ENCODE measurements around the gene FGF6. TPM values are rescaled to one million over a fixed set of nuclear protein-coding genes. Genes with fewer than 3 reads are reported as not detected.

FGF6 gene
- total RNA-seq, 1 donor from 2014 or later = not detected

GRCh38 chr12:4441355-4442335 lies 4.0 kb downstream of the FGF6 start:
- H3K4me3 Mint-ChIP-seq (ENCODE audit: unreplicated experiment) = peak overlapping the region; percentile 86
- no peak for DNase-seq (ENCODE audit: low spot score)
- TF ChIP-seq, protein P1, sequence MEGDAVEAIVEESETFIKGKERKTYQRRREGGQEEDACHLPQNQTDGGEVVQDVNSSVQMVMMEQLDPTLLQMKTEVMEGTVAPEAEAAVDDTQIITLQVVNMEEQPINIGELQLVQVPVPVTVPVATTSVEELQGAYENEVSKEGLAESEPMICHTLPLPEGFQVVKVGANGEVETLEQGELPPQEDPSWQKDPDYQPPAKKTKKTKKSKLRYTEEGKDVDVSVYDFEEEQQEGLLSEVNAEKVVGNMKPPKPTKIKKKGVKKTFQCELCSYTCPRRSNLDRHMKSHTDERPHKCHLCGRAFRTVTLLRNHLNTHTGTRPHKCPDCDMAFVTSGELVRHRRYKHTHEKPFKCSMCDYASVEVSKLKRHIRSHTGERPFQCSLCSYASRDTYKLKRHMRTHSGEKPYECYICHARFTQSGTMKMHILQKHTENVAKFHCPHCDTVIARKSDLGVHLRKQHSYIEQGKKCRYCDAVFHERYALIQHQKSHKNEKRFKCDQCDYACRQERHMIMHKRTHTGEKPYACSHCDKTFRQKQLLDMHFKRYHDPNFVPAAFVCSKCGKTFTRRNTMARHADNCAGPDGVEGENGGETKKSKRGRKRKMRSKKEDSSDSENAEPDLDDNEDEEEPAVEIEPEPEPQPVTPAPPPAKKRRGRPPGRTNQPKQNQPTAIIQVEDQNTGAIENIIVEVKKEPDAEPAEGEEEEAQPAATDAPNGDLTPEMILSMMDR (IDR thresholded peaks at IDR 0.05; ENCODE audit: unreplicated experiment) = no peak
- no peaks in the 10 kb centered on the region for H3K36me3 Mint-ChIP-seq (ENCODE audit: low read depth, unreplicated experiment)
- H3K4me1 Mint-ChIP-seq (ENCODE audit: unreplicated experiment) = peaks cover 41% of the 10 kb centered on the region
- H3K9me3 Mint-ChIP-seq (ENCODE audit: unreplicated experiment) = no peaks in the 10 kb centered on the region
- H3K27me3 Mint-ChIP-seq (ENCODE audit: unreplicated experiment) = peaks cover 7% of the 10 kb centered on the region
- peak overlapping the region; percentile 13 for H3K27ac Mint-ChIP-seq (ENCODE audit: unreplicated experiment)

DNA sequence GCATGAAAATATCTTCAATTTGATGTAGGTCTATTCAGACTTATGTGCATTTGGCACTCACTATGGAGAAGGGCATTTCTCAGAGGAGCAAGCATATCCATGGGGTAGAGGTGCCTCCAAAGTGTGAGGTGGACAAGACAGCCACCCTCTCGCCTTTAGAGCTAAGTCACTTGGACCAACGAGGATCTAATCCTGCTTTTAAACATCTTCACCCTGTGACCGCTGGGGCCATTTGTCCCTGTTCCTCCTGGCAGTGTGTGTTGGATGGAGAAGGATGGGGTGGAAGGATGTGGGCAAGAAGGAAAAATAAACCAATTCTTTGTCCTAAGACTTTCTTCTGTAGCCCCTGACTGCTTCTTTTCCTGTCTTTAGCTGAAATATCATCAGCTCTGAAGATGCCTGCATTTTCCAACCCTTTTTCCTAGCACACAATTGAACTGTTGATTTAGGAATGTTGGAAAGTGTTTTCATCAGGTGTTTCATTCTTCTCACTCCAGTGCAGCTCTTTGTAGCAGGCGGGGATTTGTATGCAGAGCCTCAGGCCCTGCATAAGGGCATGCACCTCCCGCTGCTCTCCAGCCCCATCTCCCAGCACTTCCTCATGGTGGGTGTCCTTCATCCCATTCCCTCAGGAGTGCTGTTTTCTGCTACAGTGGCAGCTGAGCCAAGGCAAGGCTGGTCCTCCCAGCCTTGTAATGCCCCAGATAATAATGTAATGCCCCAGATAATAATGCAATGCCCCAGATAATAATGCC lies 5.3 kb downstream of the FGF6 start:
- no peak overlapping the region for H3K27ac Mint-ChIP-seq (ENCODE audit: unreplicated experiment)
- no peaks in the 10 kb centered on the region for H3K9me3 Mint-ChIP-seq (ENCODE audit: unreplicated experiment)
- no peak for DNase-seq (ENCODE audit: low spot score)
- H3K4me1 Mint-ChIP-seq (ENCODE audit: unreplicated experiment) = peaks cover 44% of the 10 kb centered on the region
- H3K36me3 Mint-ChIP-seq (ENCODE audit: low read depth, unreplicated experiment) = no peaks in the 10 kb centered on the region
- TF ChIP-seq, protein P1 (IDR thresholded peaks at IDR 0.05; ENCODE audit: unreplicated experiment) = no peak
- H3K27me3 Mint-ChIP-seq (ENCODE audit: unreplicated experiment) = peaks cover 7% of the 10 kb centered on the region
- H3K4me3 Mint-ChIP-seq (ENCODE audit: unreplicated experiment) = no peak overlapping the region

GRCh38 chr12:4439736-4440135 lies 5.9 kb downstream of the FGF6 start:
- TF ChIP-seq, protein P1 (IDR thresholded peaks at IDR 0.05; ENCODE audit: unreplicated experiment) = no peak
- Mint-ChIP-seq H3K4me3 (ENCODE audit: unreplicated experiment) (no peak overlapping the region), H3K27me3 (ENCODE audit: unreplicated experiment) (peaks cover 7% of the 10 kb centered on the region), H3K36me3 (ENCODE audit: low read depth, unreplicated experiment) (no peaks in the 10 kb centered on the region), H3K4me1 (ENCODE audit: unreplicated experiment) (peaks cover 44% of the 10 kb centered on the region), H3K27ac (ENCODE audit: unreplicated experiment) (no peak overlapping the region), H3K9me3 (ENCODE audit: unreplicated experiment) (no peaks in the 10 kb centered on the region)
- DNase-seq (ENCODE audit: low spot score) = no peak

DNA sequence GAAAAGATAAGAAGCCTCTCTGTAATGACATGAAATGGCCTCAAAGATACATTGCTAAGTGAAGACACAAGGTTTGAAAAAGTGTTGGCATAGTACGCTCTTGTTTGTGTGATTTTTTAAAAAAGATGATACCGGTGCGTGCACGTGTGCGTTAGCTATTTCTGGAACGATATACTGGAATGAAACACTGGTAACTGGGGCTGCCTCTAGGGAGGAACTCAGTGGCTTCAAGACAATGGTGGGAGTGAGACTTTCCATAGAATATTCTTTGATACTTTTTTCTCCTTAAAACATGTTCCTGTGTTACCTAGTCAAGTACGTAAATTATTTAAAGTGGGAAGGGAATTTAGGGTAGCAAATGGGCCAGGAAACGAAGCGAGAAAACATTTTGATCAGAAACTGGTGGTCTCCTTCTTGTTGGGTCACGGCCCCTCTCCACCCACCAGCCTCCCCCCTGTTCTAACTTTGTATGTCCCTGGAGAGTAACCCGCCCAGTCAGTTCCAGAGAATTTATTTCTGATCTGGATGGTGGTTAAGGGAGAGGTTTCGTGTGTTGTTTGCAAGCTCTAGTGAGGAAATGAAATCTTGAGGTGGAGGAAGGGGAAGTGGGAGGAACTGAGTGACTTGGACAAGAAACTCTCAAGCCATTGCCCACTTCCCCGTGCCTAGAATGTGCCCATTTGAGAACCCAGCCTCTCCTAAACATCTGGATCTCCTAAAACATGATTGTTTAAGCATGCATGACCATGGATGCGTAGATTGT lies 6.6 kb downstream of the FGF6 start:
- Mint-ChIP-seq H3K9me3 (ENCODE audit: unreplicated experiment) (no peaks in the 10 kb centered on the region), H3K4me1 (ENCODE audit: unreplicated experiment) (peaks cover 44% of the 10 kb centered on the region), H3K27me3 (ENCODE audit: unreplicated experiment) (peaks cover 7% of the 10 kb centered on the region), H3K27ac (ENCODE audit: unreplicated experiment) (no peak overlapping the region), H3K36me3 (ENCODE audit: low read depth, unreplicated experiment) (no peaks in the 10 kb centered on the region), H3K4me3 (ENCODE audit: unreplicated experiment) (no peak overlapping the region)
- TF ChIP-seq, protein P1 (IDR thresholded peaks at IDR 0.05; ENCODE audit: unreplicated experiment) = no peak
- DNase-seq (ENCODE audit: low spot score) = no peak
